Transverse colon (tissue), 4 donors: ENCODE data around the gene ZNF674. TPM values are rescaled to one million over a fixed set of nuclear protein-coding genes. Genes with fewer than 3 reads are reported as not detected.

Experiments
- DNase-seq: peaks from one replicate; pipeline ENCODE4 v3.0.0-alpha.2; 2019
- H3K27ac ChIP-seq, 4 donors: fragments of 200-600 bp; sonication (generic); 2 replicates each; pipeline ENCODE4 v1.5.1; 2016 to 2018; ENCODE audit warnings: inconsistent platforms in 4 of 4
- H3K27me3 ChIP-seq: fragments of 200-600 bp; sonication (generic); 2 replicates; pipeline ENCODE4 v1.5.1; 2017; ENCODE audit warnings: inconsistent platforms
- H3K36me3 ChIP-seq, 4 donors: fragments of 200-600 bp; sonication (generic); 2 replicates each; pipeline ENCODE4 v1.5.1; 2017 to 2019; ENCODE audit warnings: inconsistent platforms in 4 of 4
- H3K4me1 ChIP-seq, 4 donors: fragments of 200-600 bp; sonication (generic); 2 replicates each; pipeline ENCODE4 v1.5.1; 2017 to 2020; ENCODE audit warnings: inconsistent platforms in 4 of 4
- H3K4me3 ChIP-seq, 4 donors: fragments of 200-600 bp; sonication (generic); 1 replicate in 1 of 4; 2 replicates in 3 of 4; pipeline versions ENCODE4 v1.5.1 to v1.6.1; 2017 to 2019; ENCODE audit warnings: inconsistent platforms in 4 of 4
- H3K9me3 ChIP-seq, 2 donors: fragments of 200-600 bp; sonication (generic); 2 replicates each; pipeline ENCODE4 v1.5.1; 2017 to 2019; ENCODE audit warnings: inconsistent platforms in 2 of 2
- CTCF ChIP-seq, 5 experiments: fragments of 200-600 bp in 3 of 5; fragments of 450-650 bp in 2 of 5; sonication (generic) in 3 of 5; IDR thresholded peaks; 1 replicate in 2 of 5; 2 replicates in 3 of 5; pipeline ENCODE4 v1.5.1; 2016 to 2017; ENCODE audit warnings: antibody characterized with exemption in 5 of 5, inconsistent platforms in 3 of 5, mild to moderate bottlenecking in 2 of 5, moderate library complexity in 1 of 5
- EP300 ChIP-seq: sonication (generic); formaldehyde crosslinking; IDR thresholded peaks from one replicate; pipeline ENCODE4 v1.6.1; 2017; ENCODE audit warnings: antibody characterized with exemption, low read depth
- POLR2A ChIP-seq: fragments of 450-650 bp; IDR thresholded peaks from one replicate; pipeline ENCODE4 v1.6.1; 2016; ENCODE audit warnings: antibody characterized with exemption, mild to moderate bottlenecking, moderate library complexity
- POLR2AphosphoS5 ChIP-seq, 3 donors: sonication (generic); formaldehyde crosslinking; IDR thresholded peaks; one replicate each; pipeline ENCODE4 v1.6.1; 2016; ENCODE audit warnings: antibody characterized with exemption in 3 of 3
- WGBS, 2 donors: methylation state at CpG; one replicate each; pipeline ENCODE4 v1.1.5; 2018; ENCODE audit warnings: low coverage in 1 of 2; 5-methylcytosine and 5-hydroxymethylcytosine counted together
- in situ Hi-C, 4 donors: fragments of 200-750 bp; cut with MboI; loops; one replicate each; pipeline versions ENCODE4 v1.15.0 to v1.15.1; 2017; ENCODE audit warnings: low sequenced_read_pairs in 3 of 4, low pct_ligation_motif_present in 1 of 4, low pct_unique_long_range_greater_than_20kb in 1 of 4
- intact Hi-C: fragments of 100-400 bp; cut with DNase I; formaldehyde crosslinking; loops from one replicate; pipeline ENCODE4 v1.15.1; 2023; ENCODE audit warnings: low total_unique reads
- total RNA-seq, 4 donors: library from RNA; depleted of rRNA; stranded (reverse); fragments of >200 nt; gene quantifications; one replicate each; pipeline ENCODE4 v1.1.0, GENCODE V29; 2016

Gene ZNF674
- total RNA-seq, 4 donors from 2014 or later = 0.37 to 11.0 (median 5.6) TPM

GRCh38 chrX:46573892-46574773, 28.9 kb upstream of the ZNF674 start:
- Histone ChIP-seq H3K4me1 (peaks cover 0 to 14% (median 10%) of the 10 kb centered on the region in 4 donors), H3K4me3 (peak overlapping the region; percentile 48 to 66 (median 54)), H3K27me3 (peaks cover 7% of the 10 kb centered on the region), H3K27ac (peak overlapping the region; percentile 72 to 81 (median 78)), H3K9me3 (no peaks in the 10 kb centered on the region), H3K36me3 (no peaks in the 10 kb centered on the region)
- in situ Hi-C loops (loop anchor here in 1 of 4 donors (25.0 kb wide), 1 partner anchor 213 kb away; no protein-coding TSS in a partner anchor), intact Hi-C loops (no loop called here)
- 68% methylated on average over 77 of the region's 107 CpGs; no CpG with 5 or more reads in 1 of the 2 donors for WGBS, 2 donors
- peak; percentile 63 for DNase-seq
- TF ChIP-seq CTCF (IDR thresholded peaks at IDR 0.05) (no peak), EP300 (no peak), POLR2A (no peak), POLR2AphosphoS5 (IDR thresholded peaks at IDR 0.05) (no peak)

- Histone ChIP-seq H3K4me3 (peak within 1 kb of the TSS; percentile 48 to 66 (median 54)), H3K4me1 (peaks cover 0 to 14% (median 10%) of the 10 kb centered on the region in 4 donors), H3K27me3 (peaks cover 7% of the 10 kb centered on the region), H3K9me3 (no peaks in the 10 kb centered on the region), H3K27ac (peak within 1 kb of the TSS; percentile 72 to 81 (median 78)), H3K36me3 (no peaks in the 10 kb centered on the region)
- peak; percentile 69 for DNase-seq
- peak; percentile 30 for TF ChIP-seq POLR2A
- no peak for TF ChIP-seq EP300
- TF ChIP-seq CTCF (IDR thresholded peaks at IDR 0.05) = peak in 1 of 5 experiments; percentile 7
- peak in 1 of 3 donors; percentile 18 for TF ChIP-seq POLR2AphosphoS5 (IDR thresholded peaks at IDR 0.05)
- intact Hi-C loops = no loop called here
- 49% methylated on average over 35 of the region's 35 CpGs; no CpG with 5 or more reads in 1 of the 2 donors for WGBS, 2 donors
- in situ Hi-C loops = loop anchor here in 1 of 4 donors (25.0 kb wide), 1 partner anchor 214 kb away; no protein-coding TSS in a partner anchor
These were observed 28.2 kb upstream of the ZNF674 start, which contains the start of gene CHST7 for GRCh38 chrX:46573331-46573891. Gene CHST7 (plus strand): TSS chrX:46573765. CDS start chrX:46573932, 167 bp downstream.

- H3K27ac ChIP-seq = peak overlapping the region in 1 of 4 donors; percentile 72
- in situ Hi-C loops = loop anchor here in 1 of 4 donors (25.0 kb wide), 1 partner anchor 215 kb away; no protein-coding TSS in a partner anchor
- intact Hi-C loops = no loop called here
- H3K36me3 ChIP-seq = no peaks in the 10 kb centered on the region
- TF ChIP-seq POLR2A = no peak
- TF ChIP-seq CTCF (IDR thresholded peaks at IDR 0.05) = peak in 2 of 5 experiments; percentile 21 to 29
- H3K4me1 ChIP-seq = peaks cover 0 to 14% (median 10%) of the 10 kb centered on the region in 4 donors
- no peaks in the 10 kb centered on the region for H3K9me3 ChIP-seq
- WGBS, 2 donors = 60 to 66% methylated on average over 1 to 5 of the region's 5 CpGs
- H3K27me3 ChIP-seq = peaks cover 7% of the 10 kb centered on the region
- H3K4me3 ChIP-seq = no peak overlapping the region
- no peak for DNase-seq
These were observed 27.2 kb upstream of the ZNF674 start for GRCh38 chrX:46572340-46572936.
